Measurements from ENCODE around the gene RCOR1. TPM values are rescaled to one million over a fixed set of nuclear protein-coding genes. Genes with fewer than 3 reads are reported as not detected.

The RCOR1 gene
- total RNA-seq, 1 donor from 2014 or later = 25.2 TPM

DNA sequence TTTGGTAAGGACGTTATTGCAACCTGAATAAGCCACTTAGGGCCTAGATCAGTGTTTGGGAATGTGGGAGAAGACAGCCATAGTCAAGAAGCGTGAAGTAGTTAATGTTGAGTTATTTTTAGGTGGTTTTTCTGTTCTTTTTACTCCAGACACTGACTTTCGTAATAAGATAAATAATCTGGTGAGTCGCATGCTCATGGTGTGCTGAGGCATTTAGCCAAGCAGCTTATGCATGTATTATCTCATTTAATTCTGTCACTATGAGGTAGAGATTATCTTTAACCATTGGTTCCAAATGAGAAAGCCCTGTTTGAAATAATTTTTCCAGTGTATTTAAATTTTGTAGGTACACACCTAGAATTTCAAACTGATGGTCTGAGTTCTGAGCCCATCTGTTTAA is 67.3 kb downstream of the RCOR1 start:
- Mint-ChIP-seq H3K36me3 (ENCODE audit: low read depth) (no peaks in the 10 kb centered on the region), H3K4me1 (ENCODE audit: low read depth) (peaks cover 33% of the 10 kb centered on the region), H3K9me3 (ENCODE audit: low read depth) (no peaks in the 10 kb centered on the region), H3K27ac (ENCODE audit: unreplicated experiment) (peak overlapping the region; percentile 15), H3K27me3 (ENCODE audit: low read depth) (no peaks in the 10 kb centered on the region), H3K4me3 (ENCODE audit: unreplicated experiment) (no peak overlapping the region)
- no peak for DNase-seq (ENCODE audit: low spot score)
- TF ChIP-seq, protein P1, sequence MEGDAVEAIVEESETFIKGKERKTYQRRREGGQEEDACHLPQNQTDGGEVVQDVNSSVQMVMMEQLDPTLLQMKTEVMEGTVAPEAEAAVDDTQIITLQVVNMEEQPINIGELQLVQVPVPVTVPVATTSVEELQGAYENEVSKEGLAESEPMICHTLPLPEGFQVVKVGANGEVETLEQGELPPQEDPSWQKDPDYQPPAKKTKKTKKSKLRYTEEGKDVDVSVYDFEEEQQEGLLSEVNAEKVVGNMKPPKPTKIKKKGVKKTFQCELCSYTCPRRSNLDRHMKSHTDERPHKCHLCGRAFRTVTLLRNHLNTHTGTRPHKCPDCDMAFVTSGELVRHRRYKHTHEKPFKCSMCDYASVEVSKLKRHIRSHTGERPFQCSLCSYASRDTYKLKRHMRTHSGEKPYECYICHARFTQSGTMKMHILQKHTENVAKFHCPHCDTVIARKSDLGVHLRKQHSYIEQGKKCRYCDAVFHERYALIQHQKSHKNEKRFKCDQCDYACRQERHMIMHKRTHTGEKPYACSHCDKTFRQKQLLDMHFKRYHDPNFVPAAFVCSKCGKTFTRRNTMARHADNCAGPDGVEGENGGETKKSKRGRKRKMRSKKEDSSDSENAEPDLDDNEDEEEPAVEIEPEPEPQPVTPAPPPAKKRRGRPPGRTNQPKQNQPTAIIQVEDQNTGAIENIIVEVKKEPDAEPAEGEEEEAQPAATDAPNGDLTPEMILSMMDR (IDR thresholded peaks at IDR 0.05) = no peak

- H3K4me1 Mint-ChIP-seq (ENCODE audit: low read depth) = peaks cover 28% of the 10 kb centered on the region
- TF ChIP-seq, protein P1 (IDR thresholded peaks at IDR 0.05) = no peak
- H3K36me3 Mint-ChIP-seq (ENCODE audit: low read depth) = no peaks in the 10 kb centered on the region
- H3K9me3 Mint-ChIP-seq (ENCODE audit: low read depth) = no peaks in the 10 kb centered on the region
- DNase-seq (ENCODE audit: low spot score) = no peak
- no peaks in the 10 kb centered on the region for H3K27me3 Mint-ChIP-seq (ENCODE audit: low read depth)
- no peak overlapping the region for H3K4me3 Mint-ChIP-seq (ENCODE audit: unreplicated experiment)
- H3K27ac Mint-ChIP-seq (ENCODE audit: unreplicated experiment) = no peak overlapping the region
Measured at GRCh38 chr14:102661614-102662013, 69.2 kb downstream of the RCOR1 start.

DNA sequence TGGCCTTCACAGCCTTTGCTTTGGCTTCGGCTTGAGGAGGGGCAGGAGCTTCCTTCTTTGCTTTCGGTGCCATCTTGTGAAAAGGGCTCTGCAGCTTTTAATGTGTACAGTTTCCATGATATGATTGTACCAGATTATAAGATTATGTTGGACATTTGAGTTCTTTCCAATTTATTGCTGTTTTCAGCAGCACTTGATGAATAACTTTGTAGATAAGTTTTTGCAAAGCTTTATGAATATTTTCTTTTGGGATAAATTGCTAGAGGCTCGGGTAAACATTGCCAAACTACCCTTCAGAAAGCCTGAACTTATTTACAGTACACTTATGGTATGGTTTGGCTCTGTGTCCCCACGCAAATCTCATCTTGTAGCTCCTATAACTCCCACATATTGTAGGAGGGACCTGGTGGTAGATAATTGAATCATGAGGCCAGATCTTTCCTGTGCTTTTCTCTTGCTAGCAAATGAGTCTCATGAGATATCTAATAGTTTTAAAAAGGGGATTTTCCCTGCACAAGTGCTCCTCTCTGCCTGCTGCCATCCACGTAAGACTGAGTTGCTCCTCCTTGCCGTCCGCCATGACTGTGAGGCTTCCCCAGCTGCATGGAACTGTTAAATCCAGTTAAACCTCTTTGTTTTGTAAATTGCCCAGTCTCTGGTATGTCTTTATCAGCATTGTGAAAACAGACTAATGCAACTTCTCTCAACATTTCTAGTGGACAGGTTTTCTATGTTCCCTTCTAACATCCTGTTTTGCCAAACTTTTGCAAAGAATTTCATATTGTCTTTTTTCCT is 70.4 kb downstream of the RCOR1 start:
- TF ChIP-seq, protein P1 (IDR thresholded peaks at IDR 0.05) = no peak
- DNase-seq (ENCODE audit: low spot score) = no peak
- H3K27ac Mint-ChIP-seq (ENCODE audit: unreplicated experiment) = no peak overlapping the region
- H3K27me3 Mint-ChIP-seq (ENCODE audit: low read depth) = no peaks in the 10 kb centered on the region
- H3K4me3 Mint-ChIP-seq (ENCODE audit: unreplicated experiment) = no peak overlapping the region
- H3K36me3 Mint-ChIP-seq (ENCODE audit: low read depth) = no peaks in the 10 kb centered on the region
- H3K4me1 Mint-ChIP-seq (ENCODE audit: low read depth) = peaks cover 31% of the 10 kb centered on the region
- no peaks in the 10 kb centered on the region for H3K9me3 Mint-ChIP-seq (ENCODE audit: low read depth)

DNA sequence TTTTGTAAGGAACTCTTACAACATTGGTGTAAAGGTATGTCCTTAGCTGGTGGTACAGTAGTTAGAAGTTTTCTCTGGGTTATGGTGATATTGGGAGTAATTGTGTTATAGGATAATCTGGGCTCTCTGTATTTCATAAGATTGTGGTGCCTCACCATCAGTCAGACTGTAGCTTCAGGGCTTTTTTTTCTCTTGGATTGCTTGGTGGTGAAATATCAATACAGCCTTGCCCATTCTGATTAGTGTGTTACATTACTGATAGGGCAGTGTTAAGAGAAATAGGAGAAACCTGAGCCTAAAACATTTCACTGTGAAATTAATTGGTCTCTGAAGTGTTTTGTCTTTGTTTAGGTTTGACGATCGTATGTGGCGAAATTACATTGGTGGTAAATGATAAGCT is 71.0 kb downstream of the RCOR1 start:
- no peak for DNase-seq (ENCODE audit: low spot score)
- Mint-ChIP-seq H3K9me3 (ENCODE audit: low read depth) (no peaks in the 10 kb centered on the region), H3K27me3 (ENCODE audit: low read depth) (no peaks in the 10 kb centered on the region), H3K36me3 (ENCODE audit: low read depth) (no peaks in the 10 kb centered on the region), H3K4me3 (ENCODE audit: unreplicated experiment) (no peak overlapping the region), H3K4me1 (ENCODE audit: low read depth) (peaks cover 31% of the 10 kb centered on the region), H3K27ac (ENCODE audit: unreplicated experiment) (no peak overlapping the region)
- TF ChIP-seq, protein P1 (IDR thresholded peaks at IDR 0.05) = no peak

- Mint-ChIP-seq H3K4me1 (ENCODE audit: low read depth) (peaks cover 19% of the 10 kb centered on the region), H3K9me3 (ENCODE audit: low read depth) (no peaks in the 10 kb centered on the region), H3K36me3 (ENCODE audit: low read depth) (no peaks in the 10 kb centered on the region), H3K27ac (ENCODE audit: unreplicated experiment) (no peak overlapping the region), H3K4me3 (ENCODE audit: unreplicated experiment) (no peak overlapping the region), H3K27me3 (ENCODE audit: low read depth) (no peaks in the 10 kb centered on the region)
- TF ChIP-seq, protein P1 (IDR thresholded peaks at IDR 0.05) = no peak
- no peak for DNase-seq (ENCODE audit: low spot score)
Measured at GRCh38 chr14:102665621-102666020, 73.2 kb downstream of the RCOR1 start.
